Colonic mucosa (tissue), 4 donors: ENCODE results near the gene AJAP1. TPM values are rescaled to one million over a fixed set of nuclear protein-coding genes. Genes with fewer than 3 reads are reported as not detected.
"Not testable (repeated sequence)": the region's sequence is repeated elsewhere in the genome, so short reads cannot be mapped to it uniquely, and the experiment has no call there.

Experiments used
- DNase-seq: peaks from one replicate; pipeline ENCODE4 v3.0.0-alpha.2; 2020
- H3K27ac ChIP-seq: fragments of 200-600 bp; one replicate; pipeline ENCODE4 v1.8.0; 2021
- H3K27me3 ChIP-seq: fragments of 200-600 bp; one replicate; pipeline ENCODE4 v1.8.0; 2021
- H3K36me3 ChIP-seq: fragments of 200-600 bp; one replicate; pipeline ENCODE4 v1.8.0; 2021
- H3K4me1 ChIP-seq: fragments of 200-600 bp; one replicate; pipeline ENCODE4 v1.8.0; 2021; ENCODE audit warnings: mild to moderate bottlenecking
- H3K4me3 ChIP-seq: fragments of 200-600 bp; one replicate; pipeline ENCODE4 v1.8.0; 2021
- H3K9ac ChIP-seq, 2 donors: one replicate each; pipeline ENCODE4 v1.7.0; 2013; ENCODE audit warnings: control low read depth in 2 of 2, low read depth in 2 of 2, low read length in 2 of 2
- H3K9me3 ChIP-seq: fragments of 200-600 bp; one replicate; pipeline ENCODE4 v1.8.0; 2021
- intact Hi-C: fragments of 100-400 bp; cut with DNase I; formaldehyde crosslinking; loops from one replicate; pipeline ENCODE4 v1.14.1; 2022
- total RNA-seq, 2 donors: library from RNA; stranded (reverse); fragmentation: NEBNext Ultra II Directional in 1 of 2; extraction: Animal tissue kit (Norgen Biotek cat#: 25700) in 1 of 2; gene quantifications; one replicate each; pipeline ENCODE4 v1.2.1, GENCODE V29; 2021
- TF ChIP-seq, protein P1 (sequence below): fragments of 200-600 bp; IDR thresholded peaks from one replicate; pipeline ENCODE4 v1.8.0; 2022; ENCODE audit warnings: antibody characterized with exemption, mild to moderate bottlenecking
- donor health status: healthy.
- donor health status: DM: no; HTN: no; CAD: no.
- donor health status: DM: no; HTN: no; CAD: no.

The AJAP1 gene
- total RNA-seq, 2 donors from 2014 or later: 0.07 to 0.42 TPM

DNA sequence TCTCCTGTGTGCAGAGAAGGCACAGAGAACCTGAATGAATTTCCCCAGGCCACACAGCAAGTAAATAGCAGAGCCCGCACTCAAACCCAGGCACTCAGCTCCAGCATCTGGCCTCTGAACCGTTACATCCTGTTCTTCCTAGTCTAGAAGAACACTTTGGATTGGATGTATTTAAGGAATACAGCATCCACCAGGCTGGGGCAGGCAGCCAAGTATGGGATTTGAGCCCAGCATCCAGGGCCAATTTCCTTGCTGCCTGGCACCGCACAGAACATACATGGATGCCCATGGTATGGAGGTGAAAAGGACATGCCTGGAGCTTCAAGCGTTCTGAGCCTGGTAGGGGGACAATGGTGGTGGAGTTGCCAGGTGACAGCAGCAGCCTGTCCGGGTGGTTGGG, 9.7 kb downstream of the AJAP1 start:
- TF ChIP-seq, protein P1, sequence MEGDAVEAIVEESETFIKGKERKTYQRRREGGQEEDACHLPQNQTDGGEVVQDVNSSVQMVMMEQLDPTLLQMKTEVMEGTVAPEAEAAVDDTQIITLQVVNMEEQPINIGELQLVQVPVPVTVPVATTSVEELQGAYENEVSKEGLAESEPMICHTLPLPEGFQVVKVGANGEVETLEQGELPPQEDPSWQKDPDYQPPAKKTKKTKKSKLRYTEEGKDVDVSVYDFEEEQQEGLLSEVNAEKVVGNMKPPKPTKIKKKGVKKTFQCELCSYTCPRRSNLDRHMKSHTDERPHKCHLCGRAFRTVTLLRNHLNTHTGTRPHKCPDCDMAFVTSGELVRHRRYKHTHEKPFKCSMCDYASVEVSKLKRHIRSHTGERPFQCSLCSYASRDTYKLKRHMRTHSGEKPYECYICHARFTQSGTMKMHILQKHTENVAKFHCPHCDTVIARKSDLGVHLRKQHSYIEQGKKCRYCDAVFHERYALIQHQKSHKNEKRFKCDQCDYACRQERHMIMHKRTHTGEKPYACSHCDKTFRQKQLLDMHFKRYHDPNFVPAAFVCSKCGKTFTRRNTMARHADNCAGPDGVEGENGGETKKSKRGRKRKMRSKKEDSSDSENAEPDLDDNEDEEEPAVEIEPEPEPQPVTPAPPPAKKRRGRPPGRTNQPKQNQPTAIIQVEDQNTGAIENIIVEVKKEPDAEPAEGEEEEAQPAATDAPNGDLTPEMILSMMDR: no peak
- no peaks in the 10 kb centered on the region for H3K27me3 ChIP-seq
- DNase-seq: no peak
- intact Hi-C loops: no loop called here
- H3K27ac ChIP-seq: no peak overlapping the region
- H3K9ac ChIP-seq: no peak overlapping the region
- no peaks in the 10 kb centered on the region for H3K36me3 ChIP-seq
- no peak overlapping the region for H3K4me3 ChIP-seq
- no peaks in the 10 kb centered on the region for H3K4me1 ChIP-seq
- H3K9me3 ChIP-seq: no peaks in the 10 kb centered on the region

DNA sequence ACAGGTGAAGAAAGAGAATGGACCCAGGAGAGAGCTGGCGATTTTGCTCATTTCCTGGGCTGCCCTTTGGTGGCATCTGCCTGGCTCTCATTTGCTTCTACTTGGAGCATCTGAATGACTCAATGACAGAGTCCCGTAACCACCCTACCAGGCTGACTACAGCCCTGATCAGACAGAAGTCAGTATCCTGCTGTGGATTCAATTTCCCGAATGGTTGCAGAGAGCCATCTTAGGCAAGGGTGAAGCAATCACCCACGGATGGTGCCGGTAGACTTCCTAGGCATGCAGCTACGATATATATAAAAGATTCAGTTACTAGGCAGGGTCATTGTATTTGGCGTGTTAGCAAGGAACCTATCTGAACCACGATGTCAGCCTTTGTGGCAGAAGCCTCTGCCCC, 10.2 kb downstream of the AJAP1 start:
- H3K27ac ChIP-seq: no peak overlapping the region
- H3K36me3 ChIP-seq: no peaks in the 10 kb centered on the region
- no peak overlapping the region for H3K9ac ChIP-seq
- H3K27me3 ChIP-seq: no peaks in the 10 kb centered on the region
- no peaks in the 10 kb centered on the region for H3K9me3 ChIP-seq
- TF ChIP-seq, protein P1: no peak
- intact Hi-C loops: no loop called here
- no peaks in the 10 kb centered on the region for H3K4me1 ChIP-seq
- no peak for DNase-seq
- no peak overlapping the region for H3K4me3 ChIP-seq

DNA sequence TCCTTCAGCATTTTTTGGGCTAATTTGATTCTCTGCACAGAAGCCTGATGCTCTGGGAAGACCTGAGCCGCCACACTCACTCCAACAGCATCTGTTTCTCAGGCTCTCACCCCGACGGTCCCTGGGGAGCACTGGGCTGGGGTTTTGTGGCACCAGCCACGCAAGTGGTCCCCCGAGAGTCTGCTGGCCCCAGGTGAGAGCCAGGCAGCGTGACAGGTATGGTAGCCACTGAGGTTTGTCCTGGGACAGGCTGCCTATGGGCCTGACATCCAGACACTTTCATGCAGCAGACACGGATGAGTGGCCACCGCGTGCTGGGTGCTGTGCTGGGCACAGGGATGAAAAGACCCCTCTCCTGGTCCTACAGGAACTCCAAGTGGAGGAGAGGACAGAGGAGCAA, 11.0 kb downstream of the AJAP1 start:
- Histone ChIP-seq H3K36me3 (no peaks in the 10 kb centered on the region), H3K4me3 (no peak overlapping the region), H3K9me3 (no peaks in the 10 kb centered on the region), H3K27me3 (no peaks in the 10 kb centered on the region), H3K27ac (no peak overlapping the region), H3K4me1 (no peaks in the 10 kb centered on the region), H3K9ac (no peak overlapping the region)
- intact Hi-C loops: no loop called here
- TF ChIP-seq, protein P1: no peak
- DNase-seq: no peak

DNA sequence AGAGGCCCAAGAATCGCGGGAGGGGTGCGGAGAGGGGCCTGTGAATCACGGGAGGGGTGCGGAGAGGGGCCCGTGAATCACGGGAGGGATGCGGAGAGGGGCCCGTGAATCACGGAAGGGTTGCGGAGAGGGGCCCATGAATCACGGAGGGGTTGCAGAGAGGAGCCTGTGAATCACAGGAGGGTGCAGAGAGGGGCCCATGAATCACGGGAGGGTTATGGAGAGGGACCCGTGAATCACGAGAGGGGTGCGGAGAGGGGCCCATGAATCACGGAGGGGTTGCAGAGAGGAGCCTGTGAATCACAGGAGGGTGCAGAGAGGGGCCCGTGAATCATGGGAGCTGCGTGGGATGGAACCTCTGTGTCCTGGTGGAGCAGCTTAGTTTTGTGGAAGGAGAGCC, 12.3 kb downstream of the AJAP1 start:
- H3K9me3 ChIP-seq, H3K36me3 ChIP-seq, H3K27me3 ChIP-seq, H3K9ac ChIP-seq, intact Hi-C loops, H3K4me1 ChIP-seq, H3K27ac ChIP-seq, H3K4me3 ChIP-seq, DNase-seq: not testable (repeated sequence)

DNA sequence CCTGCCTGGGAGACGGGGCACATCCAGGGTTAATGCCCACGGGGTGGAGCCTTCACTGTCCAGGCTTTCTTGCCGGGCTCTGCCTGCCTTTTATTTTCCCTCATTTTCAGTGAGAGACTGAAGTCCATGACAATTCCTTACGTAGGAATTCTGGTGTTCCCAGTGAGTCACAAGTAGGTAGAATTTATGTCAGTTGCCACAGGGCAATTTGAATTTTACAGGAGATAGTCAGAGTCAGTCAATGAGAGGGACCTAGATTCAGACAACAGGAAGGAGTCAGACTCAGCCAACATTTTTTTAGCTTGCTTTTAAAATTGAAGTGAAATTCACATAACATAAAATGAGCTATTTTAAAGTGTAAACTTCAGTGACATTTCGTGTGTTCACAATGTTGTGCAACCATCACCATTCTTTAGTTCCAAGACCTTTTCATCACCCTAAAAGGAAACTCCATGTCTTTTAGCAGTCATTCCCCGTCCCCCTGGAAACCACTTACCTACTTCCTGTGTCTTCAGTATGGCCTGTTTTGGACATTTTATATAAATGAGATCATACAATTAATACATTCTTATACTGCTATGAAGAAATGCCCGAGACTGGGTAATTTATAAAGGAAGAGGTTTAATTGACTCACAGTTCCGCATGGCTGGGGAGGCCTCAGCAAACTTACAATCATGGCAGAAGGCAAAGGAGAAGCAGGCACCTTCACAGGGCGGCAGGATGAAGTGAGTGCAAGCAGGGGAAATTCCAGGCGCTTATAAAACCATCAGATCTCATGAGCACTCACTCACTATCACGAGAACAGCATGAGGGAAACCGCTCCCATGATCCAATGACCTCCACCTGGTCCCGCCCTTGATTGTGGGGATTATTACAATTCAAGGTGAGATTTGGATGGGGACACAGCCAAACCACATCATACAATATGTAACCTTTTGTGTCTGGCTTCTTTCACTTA, 14.6 kb downstream of the AJAP1 start:
- no peak overlapping the region for H3K9ac ChIP-seq
- no peak for DNase-seq

More for the DNA sequence above, 14.6 kb downstream of the AJAP1 start:
- Histone ChIP-seq H3K4me3 (no peak overlapping the region), H3K36me3 (no peaks in the 10 kb centered on the region), H3K4me1 (no peaks in the 10 kb centered on the region), H3K27ac (no peak overlapping the region), H3K27me3 (no peaks in the 10 kb centered on the region), H3K9me3 (no peaks in the 10 kb centered on the region)
- TF ChIP-seq, protein P1: no peak
- intact Hi-C loops: no loop called here
